ENCODE data around the gene CTNNBL1.

The CTNNBL1 gene

DNA sequence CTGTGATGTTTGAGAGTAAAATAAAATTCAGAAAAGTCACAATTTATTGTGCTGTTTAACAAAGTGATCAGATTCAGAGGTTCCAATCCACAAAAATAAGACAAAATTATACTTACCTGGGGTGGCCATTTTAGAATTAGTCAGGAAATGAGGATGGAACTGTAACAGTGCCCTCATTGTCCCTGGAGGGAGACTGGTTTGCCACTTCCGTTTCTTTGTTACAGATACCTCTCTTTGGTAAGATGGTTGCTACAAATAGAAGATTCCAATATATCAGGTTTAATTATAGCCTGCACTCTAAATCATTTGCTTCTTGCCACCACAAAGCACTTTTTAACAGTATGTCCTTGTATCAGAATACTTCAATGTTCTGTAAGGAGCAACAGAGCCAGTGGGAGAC, 95.6 kb downstream of the CTNNBL1 start:
- no peak for DNase-seq

DNA sequence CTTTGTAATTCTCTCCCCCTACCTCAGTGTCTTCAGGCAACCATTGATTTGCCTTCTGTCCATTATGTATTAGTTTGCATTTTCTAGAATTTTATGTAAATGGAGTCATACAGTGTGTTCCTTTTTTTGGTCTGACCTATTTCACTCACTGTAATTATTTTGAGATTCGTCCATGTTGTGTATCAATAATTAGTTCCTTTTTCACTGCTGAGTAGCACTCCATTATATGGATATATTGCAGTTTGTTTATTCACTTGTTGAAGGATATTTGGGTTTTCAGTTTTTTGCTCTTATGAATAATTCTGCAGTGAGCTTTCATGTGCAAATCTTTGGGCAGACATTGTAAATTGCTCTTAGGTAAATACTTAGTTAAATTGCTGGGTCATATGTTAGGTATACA, 97.1 kb downstream of the CTNNBL1 start:
- no peak for DNase-seq

DNA sequence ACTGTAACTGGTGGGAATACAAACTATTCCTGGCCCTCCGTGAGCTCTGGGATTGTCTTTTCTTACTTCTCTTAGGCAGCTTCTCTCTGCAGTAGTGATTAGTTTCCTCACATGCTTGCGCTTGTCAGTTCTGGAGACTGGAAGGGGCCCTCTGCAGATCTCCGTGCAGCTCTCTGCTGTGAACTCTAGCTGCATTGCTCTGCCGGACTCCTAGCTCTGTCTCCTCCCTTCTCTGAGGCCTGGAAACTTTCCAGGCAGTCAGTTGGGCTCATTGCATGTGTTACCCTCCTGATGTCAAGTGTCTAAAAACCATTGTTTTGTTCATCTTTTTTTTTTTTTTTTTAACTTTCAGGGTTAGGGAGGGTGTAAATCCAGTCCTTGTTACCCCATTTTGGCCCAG, 102.3 kb downstream of the CTNNBL1 start:
- no peak for DNase-seq

DNA sequence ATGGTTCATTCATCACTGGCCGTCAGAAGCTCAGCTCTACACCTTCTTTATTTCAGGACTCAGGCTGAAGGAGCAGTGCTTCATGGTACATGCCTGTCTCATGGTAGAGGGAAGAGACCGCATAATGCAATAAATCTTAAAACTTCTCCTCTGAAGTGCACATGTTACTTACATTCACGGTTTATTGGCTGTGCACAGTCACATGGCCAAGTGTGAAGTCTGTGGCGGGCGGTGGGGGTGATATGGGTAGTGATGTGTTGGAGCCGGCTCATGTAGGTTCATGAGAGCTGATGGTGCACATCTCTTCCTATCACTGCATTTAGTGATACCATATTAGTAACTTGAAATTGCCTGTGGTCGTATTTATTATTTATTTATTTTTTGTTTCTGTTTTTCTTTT, 102.9 kb downstream of the CTNNBL1 start:
- no peak for DNase-seq

DNA sequence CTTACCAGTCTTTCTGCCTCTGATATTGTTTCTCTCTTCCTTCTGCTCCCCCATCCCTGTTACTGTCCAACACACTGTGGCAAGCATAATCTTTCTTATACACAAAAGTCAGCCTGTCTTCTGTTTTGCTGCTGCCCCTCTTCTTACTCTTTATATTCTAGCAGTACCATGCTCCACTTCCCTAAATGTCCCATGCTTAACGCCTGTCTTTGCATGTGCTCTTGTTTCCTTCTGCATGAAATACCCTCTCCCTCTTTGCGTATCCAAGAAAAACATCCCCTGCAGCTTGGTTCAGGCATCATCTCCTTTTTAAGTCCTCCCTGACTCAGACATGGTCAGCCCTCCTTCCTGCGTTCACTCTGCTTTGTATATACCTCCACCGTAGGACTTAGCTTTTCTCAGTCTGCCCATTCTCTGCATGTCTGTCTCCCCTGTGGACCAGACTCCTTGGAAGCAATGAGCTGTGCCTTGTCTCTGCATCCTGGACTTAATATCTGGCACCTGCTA, 103.9 kb downstream of the CTNNBL1 start:
- DNase-seq: no peak

DNA sequence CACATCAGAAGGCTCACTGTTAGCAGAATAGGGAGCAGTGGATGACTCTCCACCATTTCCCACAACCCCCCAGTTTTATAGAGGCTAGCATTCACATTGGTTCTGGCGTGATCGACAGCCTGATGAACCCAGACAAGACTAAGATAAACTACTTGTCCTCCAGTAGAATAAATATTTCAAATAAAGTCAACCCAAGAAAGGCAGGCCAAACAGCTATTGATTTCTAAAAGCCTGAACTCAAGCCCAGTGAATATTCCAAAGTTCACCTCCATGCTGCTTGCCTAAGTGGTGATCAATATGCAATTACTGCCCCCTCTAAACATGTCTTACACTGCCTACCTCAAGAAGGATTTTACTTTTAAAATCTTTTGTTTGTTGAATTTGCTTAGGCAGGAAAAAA, 104.5 kb downstream of the CTNNBL1 start:
- DNase-seq: no peak

DNA sequence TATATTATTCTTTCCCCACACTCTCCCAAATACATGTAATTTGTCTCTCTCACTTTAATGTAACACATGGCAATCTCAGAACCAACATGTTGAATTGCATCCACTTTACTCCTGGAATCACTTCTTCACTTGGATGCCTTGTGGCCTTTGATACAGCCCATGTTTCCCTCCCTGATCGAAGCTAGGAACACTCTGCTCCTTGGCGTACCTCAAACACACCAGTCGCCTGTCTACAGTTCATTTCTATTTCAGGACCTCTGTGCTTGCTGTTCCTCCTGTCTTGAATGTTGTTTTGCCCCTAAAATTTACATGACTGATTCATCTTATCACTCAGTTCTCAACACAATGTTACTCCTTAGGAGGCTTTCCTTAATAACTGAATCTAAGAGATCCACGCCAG, 106.8 kb downstream of the CTNNBL1 start:
- DNase-seq: no peak

DNA sequence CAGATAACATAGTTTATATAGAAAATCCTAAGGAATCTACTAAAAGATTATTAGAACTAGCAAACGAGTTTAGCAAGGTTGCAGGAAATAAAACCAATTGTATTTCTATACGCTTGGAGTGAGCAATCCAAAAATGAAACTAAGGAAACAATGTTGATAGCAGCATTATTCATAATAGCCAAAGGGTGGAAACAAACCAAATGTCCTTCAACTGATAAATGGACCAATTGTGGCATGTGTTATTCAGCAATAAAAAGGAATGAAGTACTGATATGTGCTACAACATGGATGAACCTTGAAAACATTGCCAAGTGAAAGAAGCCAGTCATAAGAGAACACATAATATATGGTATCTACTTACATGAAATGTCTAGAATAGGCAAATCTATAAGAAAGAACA, 108.1 kb downstream of the CTNNBL1 start:
- DNase-seq: no peak

DNA sequence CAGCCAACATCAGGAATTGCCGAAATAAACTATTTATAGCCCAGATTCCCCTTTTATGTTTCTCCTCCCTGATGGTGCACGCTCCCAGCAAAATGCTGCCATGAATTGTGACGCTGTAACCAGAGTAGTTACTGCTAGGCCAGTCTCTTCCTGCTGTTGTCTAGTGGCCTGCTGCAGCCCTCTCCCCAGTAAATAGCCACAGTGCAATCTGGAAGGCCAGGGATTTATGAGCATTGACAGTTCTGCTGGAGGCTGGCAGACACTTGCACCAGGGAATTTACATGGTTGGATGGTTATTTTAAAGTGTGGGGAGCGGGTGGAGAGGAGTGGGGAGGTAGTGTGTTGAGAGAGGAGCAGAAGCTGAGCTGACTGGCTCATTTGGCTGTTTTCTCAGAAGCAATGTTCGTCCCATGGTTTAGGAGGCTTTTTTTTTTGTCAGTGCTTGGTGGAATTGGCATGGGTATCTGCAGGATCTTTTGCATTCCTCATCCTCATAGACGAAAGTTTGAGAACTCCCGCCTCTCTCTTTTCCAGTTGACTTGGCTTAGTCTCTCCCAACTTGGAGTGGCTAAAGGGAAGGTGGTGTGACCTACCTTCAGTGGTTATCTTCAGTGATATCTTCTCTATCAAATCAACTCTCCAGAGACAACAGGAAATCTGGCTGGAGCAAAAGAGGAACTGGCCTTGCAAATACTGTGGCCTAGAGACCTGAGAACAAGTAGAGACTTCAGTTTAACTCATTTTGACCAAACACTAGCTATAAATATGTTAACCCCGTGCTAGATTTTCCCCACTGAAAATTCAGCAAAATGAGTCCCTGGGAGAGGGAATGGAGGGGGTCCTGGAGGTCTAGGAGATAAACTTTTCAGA, 109.8 kb downstream of the CTNNBL1 start:
- DNase-seq: no peak

DNA sequence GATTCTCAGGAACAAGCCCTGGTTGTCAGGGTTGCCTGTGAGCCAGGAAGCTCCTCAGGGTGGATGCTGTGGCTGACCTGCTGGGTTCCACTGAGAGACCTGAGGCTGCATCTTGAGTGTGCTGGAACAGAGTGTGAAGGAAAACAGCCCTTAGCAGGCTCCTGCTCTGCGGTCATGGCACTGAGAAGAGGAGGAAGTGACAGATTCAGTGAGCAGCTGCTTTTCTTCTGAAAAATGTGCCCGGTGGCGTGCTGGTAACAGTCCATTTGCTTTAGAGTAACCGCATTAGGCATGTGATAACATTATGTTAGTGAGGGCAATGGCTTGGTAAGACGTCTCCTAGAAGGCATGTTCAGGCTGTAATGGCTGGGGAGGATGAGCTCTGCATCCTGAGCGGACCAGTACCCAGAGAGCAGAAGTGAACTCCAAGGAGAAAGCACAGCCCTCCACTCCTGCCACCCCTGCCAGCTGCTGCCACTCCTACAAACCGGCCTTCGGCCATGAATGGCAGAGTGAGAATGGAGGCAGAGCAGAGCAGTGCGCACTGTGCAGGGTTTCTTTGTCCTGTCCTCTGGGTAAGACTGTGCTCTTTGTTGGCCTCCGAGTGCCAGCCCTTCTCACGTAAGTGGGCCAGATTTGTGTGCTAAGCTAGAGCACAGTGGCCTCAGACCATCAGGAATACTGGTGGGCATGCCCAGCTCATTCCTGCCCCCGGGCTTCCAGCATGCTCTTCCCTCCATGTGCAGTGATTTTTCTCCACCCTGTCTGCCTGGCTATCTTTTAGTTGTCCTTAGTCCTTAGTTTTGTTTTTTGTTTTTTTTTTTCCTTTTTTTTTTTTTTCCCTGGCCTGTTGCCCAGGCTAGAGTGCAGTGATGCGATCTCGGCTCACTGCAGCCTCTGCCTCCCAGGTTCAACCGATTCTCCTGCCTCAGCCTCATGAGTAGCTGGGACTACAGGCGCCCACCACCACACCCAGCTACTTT, 111.0 kb downstream of the CTNNBL1 start:
- DNase-seq: peak; percentile 37

DNA sequence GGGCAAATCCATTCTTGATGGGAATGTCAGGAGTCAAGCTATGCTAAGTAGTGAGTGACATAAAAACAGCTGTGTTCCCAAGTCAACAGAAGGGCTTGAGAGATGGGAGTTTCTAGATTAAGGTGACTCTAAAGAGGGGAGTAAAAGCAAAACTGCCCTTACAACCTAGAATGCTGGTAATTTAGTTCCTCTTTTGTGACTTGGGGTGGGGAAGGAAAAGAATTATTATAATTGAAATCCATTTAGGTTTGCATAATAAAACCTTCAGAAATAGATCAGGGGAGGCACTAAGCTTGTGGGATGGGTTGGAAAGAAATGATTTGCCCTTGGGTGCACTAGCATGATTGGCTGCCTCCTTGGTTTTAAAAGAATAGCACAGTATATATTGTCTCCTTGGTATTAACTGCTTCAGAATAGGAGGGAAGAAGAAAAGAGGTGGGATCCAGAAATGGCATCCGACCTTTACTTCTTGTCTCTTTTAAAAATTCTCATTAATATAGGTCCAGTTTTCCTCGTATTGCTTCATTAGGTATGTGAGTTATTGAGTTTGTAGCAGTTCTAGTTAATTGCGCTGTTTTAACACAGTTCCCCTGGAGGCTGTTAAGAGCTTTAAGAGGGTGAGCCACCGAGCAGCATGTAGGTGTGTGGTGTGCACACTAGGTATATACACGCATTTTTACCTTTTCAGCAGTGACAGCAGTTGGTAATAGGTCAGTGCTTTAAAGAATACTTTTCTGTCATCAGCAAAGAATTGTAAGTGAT, 113.8 kb downstream of the CTNNBL1 start:
- no peak for DNase-seq

DNA sequence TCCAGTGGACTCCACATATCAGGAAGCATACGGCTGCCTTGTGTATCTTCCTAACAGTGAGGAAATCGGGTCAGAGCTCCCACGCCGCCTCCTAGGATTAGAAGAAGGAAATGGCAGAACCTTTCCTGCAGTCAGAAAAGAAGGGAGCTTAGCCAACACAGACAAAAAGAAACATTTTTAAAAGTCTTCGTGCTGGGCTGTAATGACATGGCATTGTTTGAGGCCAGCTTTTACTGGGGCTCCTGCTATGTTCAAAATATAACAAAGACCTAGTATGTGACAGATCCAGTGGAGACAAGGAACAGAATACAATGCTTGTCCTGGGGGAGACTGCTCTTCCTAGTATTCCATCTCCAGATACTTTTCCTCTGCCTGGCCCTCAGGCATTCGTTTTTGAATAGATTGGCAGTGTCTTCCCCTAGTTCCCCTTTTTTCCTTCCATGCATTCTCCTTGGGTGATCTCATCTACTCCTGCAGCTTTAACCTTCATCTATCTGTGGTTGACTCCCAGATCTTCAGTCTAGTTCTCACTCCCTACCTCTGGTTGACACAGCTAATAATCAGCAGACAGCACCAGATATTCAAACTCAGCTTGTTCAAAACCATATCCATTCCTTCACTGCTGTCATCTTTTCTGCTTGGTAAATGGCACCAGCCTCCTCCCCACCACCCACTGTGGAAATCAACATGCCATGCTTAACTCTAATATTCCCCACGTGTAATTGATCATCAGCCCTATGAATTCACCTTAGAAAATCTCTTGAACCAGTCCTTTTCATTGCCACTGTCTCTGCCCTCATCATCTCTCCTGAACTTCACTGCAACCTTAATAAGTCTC, 114.6 kb downstream of the CTNNBL1 start:
- DNase-seq: no peak

DNA sequence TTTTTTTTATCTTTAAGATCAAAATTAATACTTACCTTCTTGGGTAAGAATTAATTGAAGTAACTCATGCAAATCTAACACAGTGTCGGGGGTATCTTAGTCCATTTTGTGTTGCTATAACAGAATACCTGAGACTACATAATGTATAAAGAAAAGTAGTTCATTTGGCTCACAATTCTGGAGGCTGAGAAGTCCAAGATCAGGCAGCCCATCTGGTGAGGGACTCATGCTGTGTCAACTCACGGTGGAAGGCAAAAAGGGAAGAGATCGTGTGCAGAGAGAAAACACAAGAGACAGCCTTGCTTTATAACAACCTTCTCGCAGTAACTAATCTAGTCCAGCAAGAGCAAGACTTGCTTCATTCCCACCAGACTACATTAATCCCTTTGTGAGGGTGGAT, 116.2 kb downstream of the CTNNBL1 start:
- no peak for DNase-seq

DNA sequence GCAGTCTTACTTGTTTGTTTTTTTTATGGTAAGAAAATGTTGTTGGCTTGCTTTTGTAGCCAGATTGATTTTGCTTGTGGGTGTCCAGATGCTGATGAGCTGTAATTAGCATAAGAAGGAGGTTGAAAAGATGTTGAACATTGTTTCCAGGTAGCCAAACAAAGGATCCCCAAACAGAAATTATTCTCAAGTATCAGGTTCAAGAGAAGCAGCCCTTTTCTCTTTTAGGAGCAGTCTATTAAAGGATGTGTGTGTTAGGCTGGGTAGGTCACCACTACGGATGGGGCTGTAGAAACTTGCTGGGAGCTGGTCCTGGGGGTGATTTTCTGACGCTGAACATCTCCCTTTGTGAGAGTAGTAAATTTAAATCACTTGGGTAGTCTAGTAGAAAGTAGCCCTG, 122.2 kb downstream of the CTNNBL1 start:
- DNase-seq: no peak

DNA sequence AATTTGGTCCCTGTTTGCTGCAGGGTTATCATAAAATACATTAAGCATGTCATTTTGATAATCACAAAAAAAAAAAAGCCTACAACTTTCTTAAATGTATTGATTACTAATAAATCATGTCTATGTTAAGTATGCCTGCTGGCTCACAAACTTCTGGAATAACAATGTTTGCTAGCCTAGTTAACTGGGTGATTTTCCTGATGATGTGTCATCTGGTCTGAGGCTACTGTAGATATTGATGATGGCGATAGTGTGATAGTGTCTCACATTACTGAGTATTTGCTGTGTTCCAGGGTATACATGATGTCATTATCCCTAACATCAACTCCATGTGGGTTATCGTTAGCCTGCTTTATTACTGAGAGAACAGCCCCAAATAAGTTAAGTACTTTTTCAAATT, 122.9 kb downstream of the CTNNBL1 start:
- no peak for DNase-seq

DNA sequence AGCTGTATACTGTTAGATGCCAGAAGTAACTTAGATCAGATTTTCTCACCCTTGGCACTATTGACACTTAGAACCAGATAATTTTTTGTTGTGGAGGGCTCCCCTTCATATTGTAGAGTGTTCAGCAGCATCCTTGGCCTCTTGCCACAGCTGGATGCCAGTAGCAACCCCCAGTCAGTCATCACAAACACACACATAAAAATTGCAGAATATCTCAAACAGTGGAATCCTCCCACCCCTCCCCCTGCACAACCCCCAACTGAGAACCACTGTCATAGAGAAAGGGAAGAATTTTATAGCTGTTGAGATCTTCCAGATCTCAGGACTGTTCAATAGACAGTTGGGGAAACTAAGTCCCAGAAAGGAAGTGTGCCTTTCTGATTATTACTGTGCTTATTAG, 127.9 kb downstream of the CTNNBL1 start:
- DNase-seq: no peak

DNA sequence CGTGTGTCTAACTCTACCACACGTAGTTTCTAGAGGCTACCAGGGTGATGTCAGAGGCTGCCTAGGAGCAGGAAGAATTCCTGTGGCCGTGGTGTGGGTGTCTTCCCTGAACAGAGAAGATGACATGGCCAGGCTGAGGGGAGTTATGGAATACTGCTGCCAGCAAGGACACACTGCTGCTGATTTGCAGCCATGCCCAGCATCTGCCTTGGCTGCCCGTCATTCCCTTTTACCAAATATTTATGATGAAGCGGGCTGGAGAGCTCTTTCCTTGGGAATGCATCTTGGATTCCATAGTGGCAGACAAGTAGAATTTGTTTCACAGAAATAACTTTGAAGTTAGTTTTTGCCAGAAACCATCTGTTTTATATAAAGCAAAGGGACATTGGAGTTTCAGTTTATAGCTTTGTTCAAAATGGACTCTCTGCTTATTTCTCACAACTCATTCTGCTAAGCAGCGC, 128.3 kb downstream of the CTNNBL1 start:
- DNase-seq: no peak

DNA sequence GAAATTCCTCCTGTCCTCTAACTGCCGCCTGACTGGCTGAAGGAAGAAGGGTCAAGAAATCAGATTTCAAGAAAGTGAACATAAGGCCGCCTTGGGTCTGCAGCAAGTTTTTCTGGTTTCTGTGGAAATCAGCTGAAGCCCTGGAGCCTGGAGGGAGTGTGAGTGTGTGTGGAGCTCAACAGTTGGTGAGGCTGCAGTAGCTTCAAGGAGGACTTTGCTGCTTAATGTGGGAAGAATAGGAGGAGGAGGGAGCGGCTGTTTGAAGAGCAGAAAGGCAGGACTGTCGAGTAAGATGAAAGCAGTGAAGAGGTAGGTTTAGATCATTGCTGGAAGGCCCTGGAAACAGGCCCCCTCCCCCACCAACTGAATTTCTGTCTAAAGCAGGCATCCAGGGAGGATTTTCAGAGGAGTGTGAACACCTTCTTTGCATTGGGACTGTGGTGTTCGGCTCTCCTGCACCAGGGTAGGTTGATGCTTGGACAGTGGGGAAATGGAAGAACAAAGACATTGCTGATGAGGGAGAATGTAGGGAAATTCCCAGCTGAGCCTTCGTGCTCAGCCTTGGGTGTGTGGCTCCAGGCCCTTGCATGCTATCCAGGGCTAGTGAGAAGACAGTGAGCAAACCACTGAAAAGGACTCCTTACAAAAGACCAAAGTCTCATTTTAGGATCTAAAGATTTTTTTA, 129.6 kb downstream of the CTNNBL1 start:
- DNase-seq: no peak

DNA sequence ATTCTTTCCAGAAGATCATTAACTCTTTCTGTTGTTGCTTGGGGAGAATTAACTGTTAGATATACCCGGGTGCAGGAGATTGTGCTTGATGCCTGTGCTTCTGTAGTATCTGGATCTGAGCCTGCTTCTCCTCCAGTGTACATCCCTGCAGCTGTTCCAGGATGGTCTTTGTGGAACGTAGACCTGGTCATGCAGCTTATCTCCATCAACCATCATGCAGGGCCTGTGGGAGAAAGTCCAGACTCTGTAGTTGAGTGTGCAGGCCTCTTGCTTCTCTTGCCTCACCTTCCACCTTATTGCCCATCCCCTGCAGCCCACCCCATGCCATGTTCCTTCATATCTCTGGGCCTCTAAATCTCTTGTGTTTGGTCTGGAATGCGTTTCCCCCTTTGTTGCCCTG, 133.8 kb downstream of the CTNNBL1 start:
- no peak for DNase-seq

DNA sequence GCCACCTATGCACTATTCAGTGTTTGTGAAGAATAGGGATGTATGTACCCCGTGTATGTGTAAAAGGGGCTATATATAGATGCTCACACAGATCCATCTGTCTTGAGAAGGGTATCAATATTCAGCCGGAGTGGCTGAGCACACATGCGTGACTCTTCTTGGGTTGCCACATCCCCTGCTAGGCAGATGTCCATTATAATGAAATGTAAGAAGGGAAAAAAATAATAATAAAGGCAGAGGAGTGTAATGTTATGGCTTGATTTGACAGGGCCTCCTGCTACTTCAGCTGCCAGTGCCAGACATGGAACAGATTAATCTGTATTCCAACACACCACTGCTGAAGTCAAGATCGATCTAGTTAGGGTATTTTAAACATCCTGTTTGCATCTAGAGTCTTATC, 134.9 kb downstream of the CTNNBL1 start:
- DNase-seq: no peak

DNA sequence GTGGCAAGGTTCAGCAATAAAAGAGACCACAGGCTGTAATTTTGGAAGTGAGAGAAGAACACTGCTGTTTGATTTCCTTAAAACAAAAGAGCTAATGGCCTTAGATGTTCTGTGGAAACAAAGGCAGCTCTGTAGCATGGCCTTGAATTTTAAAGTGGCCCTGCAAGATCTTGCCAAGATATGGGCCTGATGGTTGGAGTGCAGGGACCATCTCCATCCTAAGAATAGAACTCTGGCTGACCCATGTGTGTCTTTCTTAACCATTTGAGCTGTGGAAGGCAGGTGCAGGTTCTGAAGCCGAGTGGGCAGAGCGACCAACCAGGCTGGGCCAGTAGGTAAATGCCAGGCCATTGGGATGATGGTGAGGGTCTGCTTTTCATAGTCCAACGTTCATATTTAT, 135.3 kb downstream of the CTNNBL1 start:
- no peak for DNase-seq

Measured in CD4-positive, alpha-beta T cell treated with Interferon gamma for 1 hour (primary cell).